Hypothalamus (tissue), 51 donors: ENCODE results near the gene PHRF1.

Experiments
- DNase-seq, 51 donors: peaks; one replicate each; lab custom pipeline; 2025; lab: John Stamatoyannopoulos, UW

Gene PHRF1

DNA sequence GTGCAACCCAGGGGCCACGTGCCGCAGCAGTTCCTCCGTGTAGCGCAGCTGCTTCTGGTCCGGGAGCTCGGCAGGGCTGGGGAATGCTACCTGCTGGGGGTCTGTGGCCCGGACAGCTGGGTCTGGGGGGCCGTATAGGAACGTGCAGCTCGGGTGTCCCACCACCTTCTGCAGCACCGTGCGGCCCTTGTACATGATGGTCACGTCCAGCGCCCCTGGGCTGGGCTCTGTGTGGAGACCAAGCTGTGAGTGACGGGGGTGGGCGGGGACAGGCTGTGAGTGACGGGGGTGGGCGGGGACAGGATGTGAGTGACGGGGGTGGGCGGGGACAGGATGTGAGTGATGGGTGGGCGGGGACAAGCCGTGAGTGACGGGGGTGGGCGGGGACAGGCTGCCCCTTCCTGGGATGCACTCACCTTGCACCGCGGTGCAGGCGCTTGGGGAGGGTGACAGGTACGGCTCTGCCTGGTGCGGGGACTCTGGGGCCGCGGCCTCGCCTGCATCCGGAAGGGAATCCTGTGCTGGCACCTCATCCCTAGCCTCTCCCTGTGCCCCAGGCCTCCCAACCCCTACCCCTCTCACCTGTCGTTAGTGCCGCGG, 37.2 kb downstream of the PHRF1 start:
- DNase-seq = peak in 17 of 51 donors; percentile 11 to 60 (median 32)

DNA sequence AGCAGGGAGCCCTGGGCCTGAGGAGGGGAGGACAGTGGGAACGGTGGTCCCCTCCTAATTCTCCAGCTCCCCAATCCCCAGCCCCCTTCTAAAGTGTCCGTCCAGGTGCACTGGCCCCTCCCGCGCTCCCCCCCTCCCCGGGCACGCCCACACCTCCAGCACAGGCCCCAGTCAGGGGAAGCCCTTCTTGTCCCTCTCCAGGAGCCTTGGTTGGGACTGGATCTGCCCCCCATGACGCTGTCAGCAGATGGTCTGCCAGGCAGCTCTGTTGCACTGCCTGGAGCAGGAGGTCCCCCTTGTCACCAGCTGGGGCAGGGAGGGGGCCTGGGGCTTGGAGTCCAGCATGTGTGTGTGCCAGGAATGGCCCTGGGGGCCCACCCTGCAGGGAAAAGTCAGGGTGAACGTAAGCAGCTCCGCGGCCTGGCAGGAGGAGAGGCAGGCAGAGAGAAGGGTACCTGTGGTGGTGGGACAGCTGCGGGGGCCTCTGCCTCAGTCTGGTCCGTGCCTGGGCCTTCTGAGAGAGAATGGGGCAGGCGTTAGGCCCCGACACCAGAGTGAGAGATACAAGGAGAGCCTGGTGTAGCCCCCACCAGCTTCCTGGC, 37.9 kb downstream of the PHRF1 start:
- DNase-seq = no peak

DNA sequence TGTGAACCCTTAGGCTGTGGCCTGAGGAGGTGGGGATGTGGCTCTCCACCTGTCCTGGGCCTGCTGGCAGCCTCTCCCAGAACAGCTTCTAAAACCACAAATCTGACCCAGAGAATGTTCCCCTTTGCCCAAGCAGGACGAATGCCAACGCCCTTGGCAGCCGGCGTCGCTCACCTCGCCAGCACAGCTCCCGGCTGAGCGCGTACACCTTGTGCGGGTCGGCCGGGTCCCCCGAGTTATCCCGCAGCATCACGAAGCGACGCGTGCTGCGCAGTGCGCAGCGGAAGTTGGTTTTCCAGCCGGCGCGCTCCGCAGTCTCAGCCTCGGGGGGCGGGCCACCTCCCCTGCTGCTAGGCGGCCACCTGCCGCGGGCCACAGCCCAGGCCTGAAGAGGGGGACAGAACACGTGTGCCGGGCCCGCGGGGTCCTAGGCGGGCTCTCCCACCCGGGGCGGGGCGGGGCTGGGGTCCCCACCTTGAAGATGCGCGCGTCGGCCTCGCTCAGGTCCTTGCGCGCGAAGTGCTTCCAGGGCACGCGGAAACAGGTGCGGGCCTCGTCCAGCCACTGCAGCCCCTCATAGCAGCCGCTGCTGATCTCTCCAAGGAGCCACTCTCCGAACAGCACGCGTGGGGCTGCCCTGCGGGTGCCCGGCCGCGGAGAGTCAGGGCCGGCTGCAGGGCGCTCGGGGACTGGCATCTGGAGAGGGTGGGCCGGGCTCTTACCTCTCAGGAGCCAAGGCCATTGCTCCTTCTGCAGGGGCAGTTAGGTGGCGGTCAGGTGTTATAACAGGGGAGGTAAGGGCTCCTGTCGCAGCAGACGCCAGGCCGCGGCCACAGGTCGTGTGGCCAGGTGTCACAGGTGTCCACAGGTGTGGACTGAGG, 38.6 kb downstream of the PHRF1 start:
- peak in 2 of 51 donors; percentile 7 to 21 for DNase-seq

DNA sequence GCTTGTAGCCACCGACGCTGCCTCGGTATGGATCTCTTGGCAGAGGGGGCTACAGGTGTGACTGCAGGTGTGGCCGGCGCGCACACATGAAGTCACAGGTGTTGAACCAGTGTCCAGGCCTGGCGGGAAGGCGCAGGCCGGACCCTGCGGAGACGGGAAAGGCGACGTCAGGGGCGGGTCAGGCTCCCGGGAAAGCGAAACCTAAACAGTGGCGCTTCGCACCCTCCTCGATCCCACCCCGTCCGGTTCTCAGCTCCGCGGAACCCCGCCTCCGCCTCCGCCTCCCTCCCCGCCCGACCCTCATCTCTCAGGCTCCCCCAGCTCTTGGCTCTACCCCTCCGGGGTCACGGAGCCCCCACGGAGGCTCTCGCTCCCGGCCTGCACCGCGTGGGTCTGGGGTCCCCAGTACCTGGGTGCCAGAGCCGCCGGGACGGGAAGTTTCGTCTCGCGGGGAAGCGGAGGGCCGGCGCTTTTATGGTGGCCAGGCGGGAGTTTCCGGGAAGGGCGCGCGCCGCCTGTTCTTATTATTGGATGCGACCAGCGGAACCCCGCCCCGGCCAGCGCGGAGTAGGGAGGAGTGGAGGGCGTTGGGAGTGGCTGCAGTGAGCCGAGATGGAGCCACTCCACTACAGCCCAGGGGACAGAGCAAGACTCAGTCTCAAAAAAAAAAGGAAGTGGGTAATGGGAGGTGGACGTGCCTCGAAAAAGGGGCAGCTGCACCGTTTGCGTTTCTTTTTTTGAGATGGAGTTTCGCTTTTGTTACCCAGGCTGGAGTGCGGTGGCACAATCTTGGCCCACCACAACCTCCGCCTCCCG, 39.4 kb downstream of the PHRF1 start, which contains the start of gene IRF7:
IRF7 (minus strand) TSS at position 447 of the 816 bp plus-strand sequence. CDS start 586 bp downstream, outside the sequence.
- peak; percentile 25 to 91 (median 80) for DNase-seq

DNA sequence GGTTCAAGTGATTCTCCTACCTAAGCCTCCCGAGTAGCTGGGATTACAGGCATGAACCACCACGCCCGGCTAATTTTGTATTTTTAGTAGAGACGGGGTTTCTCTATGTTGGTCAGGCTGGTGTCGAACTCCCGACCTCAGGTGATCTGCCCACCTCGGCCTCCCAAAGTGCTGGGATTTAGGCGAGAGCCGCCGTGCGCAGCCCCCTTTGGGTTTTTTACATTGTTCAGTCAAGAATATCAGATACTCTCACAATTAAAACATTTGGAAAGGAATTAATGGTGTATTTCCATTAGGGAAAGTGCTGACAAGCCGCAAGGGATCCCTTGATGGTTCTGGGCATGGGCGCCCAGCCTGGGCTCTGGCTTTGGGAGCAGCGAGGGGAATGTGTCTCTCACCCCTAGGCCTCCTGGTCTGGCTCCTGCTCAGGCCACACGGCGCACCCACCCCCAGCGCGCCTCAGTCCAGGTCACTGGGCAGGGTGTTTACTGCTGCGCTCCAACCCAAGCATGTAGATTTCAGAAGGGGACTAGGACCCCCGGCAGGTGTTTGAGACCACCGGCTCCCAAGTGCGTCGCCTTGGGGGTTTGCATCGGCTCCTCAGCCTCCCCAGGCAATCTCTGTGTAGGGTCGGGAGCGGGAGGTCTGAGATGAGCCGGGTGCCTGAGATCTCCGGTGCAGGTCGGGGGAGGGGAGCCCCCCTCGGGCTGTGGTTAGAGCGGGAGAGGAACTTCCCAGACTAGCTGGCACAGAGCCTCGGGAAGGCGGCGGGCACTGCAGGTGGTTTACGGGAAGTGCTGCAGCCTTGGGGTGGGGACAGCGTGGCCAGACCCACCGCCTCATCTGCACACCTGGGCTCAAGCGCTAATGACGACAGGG, 40.3 kb downstream of the PHRF1 start:
- no peak for DNase-seq

DNA sequence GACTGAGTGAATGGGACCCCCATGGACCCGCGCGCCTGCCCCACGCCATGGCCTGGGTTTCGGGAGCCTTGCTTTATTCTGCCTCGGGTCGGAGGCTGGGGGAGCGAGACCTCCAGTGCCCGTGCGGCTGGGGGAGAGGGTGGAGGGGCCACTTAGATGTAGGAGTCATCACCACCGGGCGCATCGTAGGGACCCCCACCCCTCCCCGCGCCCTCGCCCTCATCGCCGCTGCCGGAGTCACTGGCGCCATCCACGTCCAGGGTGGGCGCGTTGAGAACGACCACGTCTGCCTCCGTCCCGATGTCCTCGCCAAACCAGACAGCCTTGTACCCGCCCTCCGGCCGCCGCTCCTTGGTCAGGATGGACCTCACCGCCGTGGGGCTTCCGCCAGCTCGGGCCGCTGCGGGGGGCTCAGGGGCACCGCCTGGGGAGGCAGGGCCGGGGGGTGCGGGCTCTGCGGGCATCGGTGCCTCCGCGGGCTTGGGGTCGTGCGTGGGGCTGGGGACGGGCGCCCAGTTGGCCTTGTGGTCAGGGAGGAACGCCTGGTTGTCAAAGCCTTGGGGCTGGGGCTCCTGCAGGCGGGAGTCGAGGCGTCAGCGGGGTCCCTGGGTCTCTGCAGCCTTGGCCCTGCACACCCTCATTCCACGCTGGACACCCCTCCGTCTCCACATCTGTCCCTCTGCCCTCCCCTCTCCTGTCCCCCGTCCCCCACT, 41.1 kb downstream of the PHRF1 start:
- DNase-seq = no peak

DNA sequence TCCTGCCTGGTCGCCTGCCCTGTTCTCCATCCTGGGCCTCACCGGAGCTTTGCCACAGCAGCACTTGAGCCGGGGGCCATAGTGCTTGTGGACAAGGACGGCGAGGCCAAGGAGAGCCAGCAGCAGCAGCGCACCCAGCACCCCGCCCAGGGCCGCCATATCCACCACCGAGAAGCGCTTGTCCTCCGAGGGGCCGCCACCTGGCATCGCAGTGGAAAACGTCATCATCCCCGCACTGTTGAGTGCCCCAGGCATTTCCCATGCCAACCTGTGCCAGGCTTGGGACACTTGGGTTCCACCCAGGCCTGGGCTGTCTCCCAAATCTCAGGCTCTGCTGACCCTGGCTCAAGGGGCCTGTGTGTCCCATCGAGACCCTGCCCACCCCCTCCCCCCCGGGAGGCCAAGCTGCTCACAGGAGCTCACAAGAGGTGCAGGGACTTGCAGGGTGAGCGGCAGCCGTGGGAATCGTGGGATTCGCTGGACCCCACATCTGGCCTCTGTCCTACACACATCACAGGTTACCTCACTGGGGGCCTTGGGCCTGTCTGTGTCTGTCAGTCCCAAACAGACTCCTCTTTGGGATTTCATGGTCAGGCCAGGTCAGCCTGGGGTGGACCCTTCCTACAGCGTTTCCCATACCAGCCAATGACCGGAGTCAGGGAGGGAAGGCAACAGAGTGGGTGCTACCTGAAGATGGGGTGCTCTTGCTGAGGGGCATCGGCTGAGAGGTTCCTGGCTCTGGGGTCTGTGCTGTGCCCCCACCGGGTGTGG, 41.8 kb downstream of the PHRF1 start:
- no peak for DNase-seq

DNA sequence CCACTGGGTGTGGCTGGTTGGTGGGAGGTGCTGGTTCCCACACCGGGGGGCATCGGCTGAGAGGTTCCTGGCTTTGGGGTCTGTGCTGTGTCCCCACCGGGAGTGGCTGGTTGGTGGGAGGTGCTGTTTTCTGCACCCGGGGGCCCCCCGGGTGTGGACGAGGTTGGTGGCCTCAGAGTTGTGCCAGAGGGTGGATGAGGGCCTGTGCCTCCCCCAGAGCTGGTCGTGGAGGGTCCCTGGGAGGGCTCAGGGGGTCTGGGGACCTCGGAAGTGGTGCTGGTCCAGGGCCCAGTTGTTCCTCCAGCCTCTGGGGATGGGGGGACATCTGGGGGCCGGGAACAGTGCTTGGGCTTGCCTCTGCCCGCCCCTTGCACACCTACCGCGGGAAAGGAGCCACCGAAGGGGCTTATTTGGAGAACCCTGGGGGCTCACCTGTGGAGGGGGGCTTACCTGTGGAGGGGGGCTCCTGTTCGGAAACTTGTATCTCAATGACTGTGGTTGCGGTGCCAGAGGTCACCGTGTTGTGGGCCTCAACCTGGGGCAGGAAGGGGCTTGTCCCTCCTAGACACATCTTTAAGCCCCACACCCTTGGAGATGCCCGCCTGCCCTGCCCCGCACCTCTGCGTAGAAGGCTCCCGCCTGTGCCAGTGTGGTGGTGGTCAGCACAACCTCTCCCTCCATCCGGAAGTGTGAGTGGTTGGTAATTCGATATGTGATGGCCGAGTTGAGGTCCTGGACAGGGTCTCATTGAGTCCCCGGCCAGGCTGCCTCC, 42.8 kb downstream of the PHRF1 start:
- DNase-seq = no peak

DNA sequence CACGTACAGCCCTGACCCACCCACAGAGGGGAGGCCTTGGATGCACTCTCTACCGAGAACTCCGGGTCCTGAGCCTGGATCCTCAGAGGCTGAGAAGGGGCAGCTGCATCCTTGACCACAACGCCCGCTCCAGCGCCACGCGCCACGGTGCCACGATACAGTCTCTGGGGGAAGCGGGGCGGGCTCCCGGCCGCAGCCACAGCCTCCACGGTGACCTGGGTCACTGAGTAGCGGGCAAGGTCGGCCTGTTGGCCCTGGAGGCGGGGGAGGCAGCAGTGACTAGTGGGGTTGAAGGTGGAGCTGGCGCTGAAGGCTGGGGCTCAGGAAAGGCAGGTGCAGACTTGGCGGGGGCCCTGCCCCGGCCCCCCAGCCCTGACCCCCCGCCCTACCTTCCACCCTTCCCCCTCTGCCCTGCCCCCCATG, 43.4 kb downstream of the PHRF1 start:
- no peak for DNase-seq

DNA sequence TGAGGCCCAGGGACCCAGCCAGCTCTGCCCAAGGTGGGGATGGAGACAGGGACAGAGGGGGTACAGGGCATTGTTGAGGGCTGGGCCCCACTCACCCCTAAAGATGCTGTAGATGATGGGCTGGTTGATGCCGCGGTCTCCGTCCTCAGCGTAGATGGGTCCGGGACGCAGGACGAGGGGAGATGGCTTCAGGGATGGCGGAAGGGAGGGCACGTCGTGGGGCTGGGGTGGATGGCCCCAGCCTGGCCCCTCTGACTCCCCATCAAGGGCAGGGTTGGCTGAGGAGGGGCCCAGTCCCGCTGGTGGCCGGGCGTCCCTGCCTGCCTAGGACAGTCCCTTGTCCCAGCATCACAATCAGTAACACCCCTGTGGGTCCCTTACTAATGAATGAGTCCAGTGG, 43.9 kb downstream of the PHRF1 start:
- DNase-seq = no peak

DNA sequence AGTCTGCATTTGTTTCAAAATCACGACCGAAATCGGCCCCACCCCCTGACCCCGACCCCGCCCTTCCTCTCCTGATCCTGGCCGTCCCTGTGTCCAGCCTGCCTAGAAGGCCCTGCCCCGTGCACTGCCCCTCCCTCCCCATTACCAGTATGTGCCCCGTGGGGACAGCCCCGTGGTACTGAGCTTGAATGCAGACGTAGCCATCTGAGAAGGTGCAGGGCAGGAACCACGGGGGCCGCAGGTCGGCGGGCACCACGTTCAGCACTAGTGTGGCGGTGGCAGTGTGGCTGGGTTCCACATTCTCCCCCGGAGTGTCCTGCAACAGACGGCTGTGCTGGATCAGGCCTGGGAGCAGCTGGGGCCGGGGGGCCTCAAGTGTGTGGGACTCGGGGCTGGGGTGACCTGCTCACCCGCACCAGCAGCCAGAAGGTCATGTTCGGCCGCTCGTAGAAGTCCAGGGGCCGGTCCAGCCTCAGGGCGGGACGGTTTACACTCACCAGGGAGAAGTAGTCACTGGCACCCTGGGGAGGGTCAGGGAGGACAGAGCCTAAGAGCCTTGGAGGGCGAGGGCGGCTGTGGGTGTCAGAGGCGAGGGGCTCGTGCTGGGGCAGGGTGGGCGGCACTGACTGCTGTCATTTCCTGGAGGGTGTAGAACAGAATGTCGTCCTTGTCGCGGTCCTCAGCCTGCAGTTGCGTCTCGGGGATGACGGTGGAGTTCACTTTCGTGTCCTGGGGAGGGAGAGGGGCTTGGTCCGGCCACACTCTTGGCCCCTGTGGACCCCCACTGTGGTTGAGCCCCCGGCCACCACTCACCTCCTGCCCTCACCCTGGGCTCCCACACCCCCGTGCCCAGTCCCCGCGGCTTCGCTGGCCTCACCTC, 44.9 kb downstream of the PHRF1 start:
- no peak for DNase-seq

DNA sequence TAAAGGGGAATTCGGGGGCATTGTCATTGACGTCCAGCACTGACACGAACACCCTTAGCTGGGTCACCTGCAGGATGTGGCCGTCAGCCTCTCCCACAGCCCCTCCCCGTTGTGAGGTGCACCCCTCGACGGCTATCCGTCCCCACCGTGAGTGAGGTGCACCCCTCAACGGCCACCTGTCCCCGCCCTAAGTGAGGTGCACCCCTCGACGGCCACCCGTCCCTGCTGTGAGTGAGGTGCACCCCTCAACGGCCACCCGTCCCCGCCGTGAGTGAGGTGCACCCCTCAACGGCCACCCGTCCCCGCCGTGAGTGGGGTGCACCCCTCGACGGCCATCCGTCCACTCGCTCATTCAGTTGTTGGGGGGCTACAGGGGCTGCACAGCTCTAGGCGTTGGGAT, 45.6 kb downstream of the PHRF1 start:
- DNase-seq = no peak

DNA sequence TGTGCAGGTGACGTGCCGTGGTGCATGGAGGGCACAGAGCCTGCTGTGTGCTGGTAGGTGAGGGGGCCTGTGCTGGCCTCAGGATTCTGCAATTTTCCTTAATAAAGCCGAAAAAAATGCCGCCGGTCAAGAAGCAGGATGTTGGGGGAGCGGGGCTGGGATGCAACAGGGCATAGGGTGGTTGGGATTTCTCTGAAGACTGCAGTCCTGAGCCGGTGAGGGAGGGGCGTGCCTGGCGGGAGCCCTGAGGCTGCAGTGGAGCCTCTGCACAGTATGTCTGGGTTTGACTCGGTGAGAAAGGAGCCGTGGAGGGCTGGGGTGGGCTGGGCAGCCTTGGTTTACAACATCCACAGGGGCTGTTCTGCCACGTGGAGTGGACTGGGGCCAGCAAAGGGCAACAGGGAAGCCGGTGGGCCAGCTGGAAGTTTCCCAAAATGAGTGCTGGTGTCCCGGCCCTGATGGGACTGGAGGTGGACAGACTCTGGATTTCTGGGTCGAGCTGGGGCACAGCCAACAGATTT, 47.1 kb downstream of the PHRF1 start:
- DNase-seq = no peak

DNA sequence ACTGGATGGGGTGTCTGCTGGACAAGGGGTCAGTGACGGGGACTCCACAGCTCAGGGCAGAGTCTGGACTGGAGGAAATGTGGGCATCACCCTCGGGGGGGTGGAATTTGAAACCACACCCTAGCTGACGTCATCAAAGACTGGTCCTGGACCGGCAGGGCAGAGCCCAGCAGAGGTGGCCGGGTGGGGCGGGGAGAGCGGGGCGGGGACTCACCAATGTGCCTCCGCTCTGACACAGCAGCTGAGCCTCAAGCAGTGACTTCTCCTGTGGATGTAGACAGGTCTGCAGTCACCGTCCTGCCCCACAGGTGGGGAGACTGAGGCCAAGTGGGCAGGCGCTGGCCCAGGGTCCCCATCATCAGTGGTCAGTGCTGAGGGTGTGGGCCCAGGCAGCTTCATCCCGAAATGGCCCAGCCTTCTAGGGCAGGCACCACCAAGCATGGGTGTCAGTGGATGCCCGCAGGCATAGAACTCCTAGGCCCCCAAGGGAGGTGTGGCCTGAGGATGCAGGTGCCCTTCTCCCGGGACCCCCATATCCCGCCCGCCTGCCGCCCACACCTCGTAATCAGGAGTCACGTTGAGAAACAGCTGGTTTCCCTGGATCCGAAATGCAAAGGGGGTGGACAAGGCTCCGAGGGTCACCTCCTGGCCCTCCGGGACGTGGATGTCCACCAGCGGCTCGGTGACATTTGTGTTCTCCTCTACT, 47.9 kb downstream of the PHRF1 start:
- DNase-seq = no peak
